Left colon (tissue), 2 donors: ENCODE measurements around the gene OGFR. TPM values are rescaled to one million over a fixed set of nuclear protein-coding genes. Genes with fewer than 3 reads are reported as not detected.

ENCODE experiments used
- ATAC-seq: fragments of 200-7000 bp; cut with Tn5 transposase; one replicate; pipeline ENCODE4 v1.9.1; 2020; ENCODE audit warnings: mild to moderate bottlenecking, moderate library complexity
- DNase-seq, 2 donors: peaks; one replicate each; pipeline ENCODE4 v3.0.0-alpha.2; 2020
- intact Hi-C, 2 donors: fragments of 100-400 bp; cut with DNase I in 1 of 2; cut with micrococcal nuclease in 1 of 2; formaldehyde crosslinking; loops; one replicate each; pipeline versions ENCODE4 v1.11.2 to v1.14.0; 2022; cut with DNase I, micrococcal nuclease
- total RNA-seq, 2 donors: library from RNA; stranded (reverse); fragmentation: NEBNext Ultra II Directional; extraction: Animal tissue kit (Norgen Biotek cat#: 25700); gene quantifications; one replicate each; pipeline ENCODE4 v1.2.1, GENCODE V29; 2021
- donor health status: DM: no; HTN: no; CAD: no.
- donor health status: DM: yes; HTN: yes; CAD: no.

OGFR gene
- total RNA-seq, 2 donors from 2014 or later: 39.5 to 41.0 TPM

- ATAC-seq (no peak), DNase-seq (no peak)
- intact Hi-C loops: no loop called here
These were observed 24.0 kb downstream of the OGFR start for GRCh38 chr20:62828511-62829230.

- DNase-seq (no peak), ATAC-seq (no peak)
- intact Hi-C loops: no loop called here
These were observed 24.9 kb downstream of the OGFR start for GRCh38 chr20:62829231-62830230.

GRCh38 chr20:62830251-62830650 lies 25.6 kb downstream of the OGFR start:
- intact Hi-C loops: no loop called here
- DNase-seq (no peak), ATAC-seq (no peak)

DNA sequence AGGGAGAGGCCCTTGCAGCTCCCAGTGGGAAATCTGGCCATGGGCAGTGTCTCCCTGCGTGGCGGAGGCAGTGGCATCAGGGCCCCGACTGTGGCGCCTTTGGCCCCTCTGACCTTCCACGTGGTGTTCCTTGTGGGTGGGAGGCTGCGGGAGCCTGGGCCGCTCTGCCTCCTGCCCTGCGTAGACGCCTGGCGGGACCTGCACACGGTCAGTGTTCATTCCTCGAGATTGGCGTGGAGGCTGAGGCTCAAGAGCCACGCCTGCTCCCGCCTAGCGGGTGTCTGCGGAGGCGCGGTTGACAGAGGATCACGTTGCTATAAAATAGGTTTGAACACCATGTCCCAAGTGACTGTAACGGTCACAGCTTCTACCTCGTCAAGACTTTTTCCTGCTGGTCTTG lies 26.2 kb downstream of the OGFR start:
- no peak for DNase-seq
- intact Hi-C loops: no loop called here
- peak; percentile 36 for ATAC-seq

- DNase-seq (peak; percentile 67 to 85), ATAC-seq (peak; percentile 81)
These were observed 26.7 kb downstream of the OGFR start for GRCh38 chr20:62831361-62831788.

GRCh38 chr20:62831854-62832211 lies 27.2 kb downstream of the OGFR start:
- ATAC-seq: peak; percentile 9
- peak in 1 of 2 donors; percentile 16 for DNase-seq
- intact Hi-C loops: no loop called here

More at GRCh38 chr20:62831361-62831788, 26.7 kb downstream of the OGFR start:
- intact Hi-C loops: no loop called here

DNA sequence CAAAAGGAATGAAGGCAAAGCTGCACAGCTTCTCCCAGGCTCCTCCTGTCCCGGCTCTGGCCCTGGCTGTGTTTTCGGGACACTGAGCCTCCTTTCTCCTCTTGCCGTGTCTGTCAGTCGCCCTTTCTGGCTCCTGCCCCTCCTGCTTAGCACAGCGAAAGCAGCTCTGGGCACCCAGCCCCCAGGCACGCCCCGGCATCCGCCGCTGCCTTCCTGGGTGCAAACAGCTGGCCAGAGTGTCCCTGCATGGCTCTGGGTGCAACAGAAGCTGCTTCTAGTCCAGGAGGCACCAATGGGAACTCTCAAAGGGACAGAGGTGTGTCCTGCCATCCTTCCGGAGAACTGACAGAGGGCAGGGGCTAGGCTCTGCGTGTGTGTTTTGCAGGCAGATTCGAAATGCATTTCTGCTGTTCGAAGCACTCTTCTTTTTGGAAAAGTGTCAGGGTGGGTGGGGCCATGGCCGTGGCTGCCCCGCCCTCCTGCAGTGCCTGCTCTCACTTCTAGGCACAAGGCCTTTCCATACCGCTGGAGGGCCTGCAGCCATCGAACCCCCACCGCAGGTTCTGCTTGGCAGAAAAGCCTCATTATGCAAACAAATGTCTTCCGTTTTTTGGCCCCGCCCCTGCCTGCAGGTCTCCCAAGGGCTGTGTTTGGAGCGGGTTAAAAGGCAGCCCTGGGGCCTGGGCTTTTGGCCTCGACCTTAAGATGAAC lies 27.7 kb downstream of the OGFR start:
- intact Hi-C loops: no loop called here
- DNase-seq (peak; percentile 65 to 73), ATAC-seq (peak; percentile 51)

- ATAC-seq: peak; percentile 17
- peak in 1 of 2 donors; percentile 38 for DNase-seq
- intact Hi-C loops: no loop called here
These were observed 28.3 kb downstream of the OGFR start for GRCh38 chr20:62832951-62833391.

GRCh38 chr20:62834967-62835730 lies 30.5 kb downstream of the OGFR start:
- intact Hi-C loops: no loop called here
- DNase-seq: peak in 1 of 2 donors; percentile 4

GRCh38 chr20:62835931-62836861 lies 31.6 kb downstream of the OGFR start:
- DNase-seq (peak in 1 of 2 donors; percentile 11), ATAC-seq (no peak)
- intact Hi-C loops: no loop called here

More at GRCh38 chr20:62834967-62835730, 30.5 kb downstream of the OGFR start:
- ATAC-seq: no peak

GRCh38 chr20:62836967-62837490 lies 32.4 kb downstream of the OGFR start:
- DNase-seq (peak in 1 of 2 donors; percentile 6), ATAC-seq (no peak)
- intact Hi-C loops: no loop called here

DNA sequence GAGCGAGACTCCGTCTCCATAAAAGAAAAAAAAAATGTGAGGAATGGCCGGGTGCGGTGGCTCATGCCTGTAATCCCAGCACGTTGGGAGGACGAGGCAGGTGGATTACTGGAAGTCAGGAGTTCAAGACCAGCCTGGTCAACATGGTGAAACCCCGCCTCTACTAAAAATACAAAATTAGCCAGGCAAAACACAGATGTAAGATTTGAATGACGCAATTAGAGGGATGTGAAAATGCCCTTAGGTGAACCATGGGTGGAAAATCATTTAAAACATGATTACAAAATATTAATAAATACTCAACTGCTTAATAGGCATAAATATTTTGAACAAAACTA lies 33.1 kb downstream of the OGFR start:
- DNase-seq: no peak
- ATAC-seq: no peak
- intact Hi-C loops: no loop called here

DNA sequence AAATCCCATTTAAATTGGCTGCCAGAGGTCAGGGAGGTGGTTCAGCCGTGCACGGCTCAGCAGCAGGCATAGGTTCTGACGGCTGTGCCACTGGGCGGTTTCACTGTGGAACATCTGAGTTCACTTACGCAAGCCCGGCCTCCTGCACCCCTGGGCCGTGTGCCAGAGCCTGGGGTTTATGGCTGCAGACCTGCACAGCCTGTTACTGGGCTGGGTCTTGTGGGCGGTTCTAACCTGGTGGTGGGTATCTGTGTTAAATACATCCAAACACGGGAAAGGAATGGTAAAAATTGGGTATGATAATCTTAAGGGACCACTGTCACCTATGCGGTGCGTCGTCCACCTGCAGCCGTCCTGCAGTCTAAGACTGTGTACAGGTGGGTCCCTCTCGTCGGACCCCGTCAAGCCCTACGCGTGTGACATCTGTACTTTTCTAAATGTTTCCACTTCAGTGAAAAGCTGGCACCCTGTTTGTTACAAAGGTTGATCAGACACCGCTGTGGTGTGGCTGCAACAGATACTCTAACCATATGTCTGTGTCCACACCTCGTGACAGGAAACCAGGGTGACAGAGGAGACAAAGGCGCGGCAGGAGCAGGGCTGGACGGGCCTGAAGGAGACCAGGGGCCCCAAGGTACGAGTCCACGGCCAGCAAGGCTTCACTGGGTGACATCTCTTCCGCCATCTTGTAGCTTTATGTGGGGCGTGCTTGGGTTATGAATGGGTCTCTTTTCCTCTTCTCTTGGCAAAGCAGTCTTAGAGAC lies 33.7 kb downstream of the OGFR start:
- ATAC-seq (peak; percentile 91), DNase-seq (peak; percentile 94 to 95)
- intact Hi-C loops: no loop called here

DNA sequence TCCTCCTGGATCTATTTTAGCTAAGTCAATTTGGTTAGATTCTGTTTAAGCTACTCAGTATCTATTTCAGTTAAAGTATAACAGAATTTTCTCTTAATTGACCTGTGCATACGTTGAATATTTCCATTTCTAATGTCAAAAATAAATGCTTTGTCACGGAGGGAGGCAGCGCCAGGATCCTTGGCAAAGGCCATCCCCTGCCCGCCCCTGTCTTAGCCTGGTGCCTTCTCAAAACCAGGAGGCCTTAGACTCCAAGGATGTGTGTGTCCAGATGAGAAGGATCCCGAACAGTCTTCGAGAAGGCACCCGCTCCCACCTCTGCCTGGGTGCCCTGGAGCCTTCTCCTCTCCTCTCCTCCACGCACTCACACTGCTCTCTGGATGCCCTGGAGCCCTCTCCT lies 34.6 kb downstream of the OGFR start:
- intact Hi-C loops: no loop called here
- ATAC-seq (no peak), DNase-seq (peak in 1 of 2 donors; percentile 6)

- ATAC-seq: no peak
- peak in 1 of 2 donors; percentile 8 for DNase-seq
- intact Hi-C loops: no loop called here
These were observed 35.2 kb downstream of the OGFR start for GRCh38 chr20:62839816-62840215.
